Spleen (tissue), 7 donors: ENCODE data around the gene AK3.

ENCODE experiments used
- CTCF ChIP-seq, 11 experiments: fragments of 200-600 bp in 7 of 11; fragments of 450-650 bp in 4 of 11; sonication (generic) in 4 of 11; IDR thresholded peaks in 8 of 11; conservative IDR thresholded peaks in 3 of 11; 1 replicate in 7 of 11; 2 replicates in 4 of 11; pipeline versions ENCODE4 v1.4.0 to v1.8.0; 2016 to 2021; ENCODE audit warnings: antibody characterized with exemption in 11 of 11, inconsistent platforms in 4 of 11, mild to moderate bottlenecking in 1 of 11
- POLR2A ChIP-seq, 3 donors: fragments of 450-650 bp; IDR thresholded peaks; one replicate each; pipeline ENCODE4 v1.5.1; 2017; ENCODE audit warnings: antibody characterized with exemption in 3 of 3, mild to moderate bottlenecking in 1 of 3
- POLR2AphosphoS5 ChIP-seq, 3 donors: sonication (generic); formaldehyde crosslinking; IDR thresholded peaks; one replicate each; pipeline ENCODE4 v1.5.1; 2017; ENCODE audit warnings: antibody characterized with exemption in 3 of 3
- donor health status: DM: no; HTN: no; CAD: no; lungs with moderate emphysema.
- donor health status: DM: no; HTN: no; CAD: no.
- donor health status: DM: no; HTN: no; CAD: no.

- TF ChIP-seq POLR2A (IDR thresholded peaks at IDR 0.05) = no peak
- no peak for TF ChIP-seq CTCF (IDR thresholded peaks at IDR 0.05 in 8 of 11, conservative IDR thresholded peaks at IDR 0.05 in 3 of 11)
- no peak for TF ChIP-seq POLR2AphosphoS5 (IDR thresholded peaks at IDR 0.05)
Observed at GRCh38 chr9:4734150-4734549, 6.9 kb downstream of the AK3 start.
